ACC112 (cell line): ENCODE measurements around the gene ETFB.

ENCODE experiments used
- H2AFZ ChIP-seq: fragments of 200-600 bp; sonication (generic); one replicate; pipeline ENCODE4 v1.6.0; 2017; ENCODE audit warnings: antibody characterized with exemption, low read length; ENCODE audit not compliant: unreplicated experiment
- H3K27ac ChIP-seq: fragments of 200-600 bp; sonication (generic); 2 replicates; pipeline ENCODE4 v1.5.1; 2014; ENCODE audit warnings: low read depth, mild to moderate bottlenecking, antibody characterized with exemption, low read length, moderate library complexity
- H3K27me3 ChIP-seq: fragments of 200-600 bp; sonication (generic); 2 replicates; pipeline ENCODE4 v1.6.1; 2014; ENCODE audit warnings: mild to moderate bottlenecking, antibody characterized with exemption, low read length, moderate library complexity, mixed read lengths; ENCODE audit not compliant: insufficient read depth
- H3K36me3 ChIP-seq: fragments of 200-600 bp; sonication (generic); 2 replicates; pipeline ENCODE4 v1.6.1; 2016; ENCODE audit warnings: mild to moderate bottlenecking, antibody characterized with exemption, low read length, moderate library complexity, mixed read lengths; ENCODE audit not compliant: insufficient read depth
- H3K4me1 ChIP-seq: fragments of 200-600 bp; sonication (generic); one replicate; pipeline ENCODE4 v1.6.1; 2016; ENCODE audit warnings: low read length, mixed read lengths; ENCODE audit not compliant: insufficient read depth, unreplicated experiment, control insufficient read depth
- H3K4me3 ChIP-seq: fragments of 200-600 bp; sonication (generic); 2 replicates; pipeline ENCODE4 v1.5.1; 2014; ENCODE audit warnings: mild to moderate bottlenecking, low read depth, low read length
- H3K79me2 ChIP-seq: fragments of 200-600 bp; sonication (generic); one replicate; pipeline ENCODE4 v1.6.0; 2016; ENCODE audit warnings: low read length; ENCODE audit not compliant: control insufficient read depth, unreplicated experiment, insufficient read depth

The ETFB gene

DNA sequence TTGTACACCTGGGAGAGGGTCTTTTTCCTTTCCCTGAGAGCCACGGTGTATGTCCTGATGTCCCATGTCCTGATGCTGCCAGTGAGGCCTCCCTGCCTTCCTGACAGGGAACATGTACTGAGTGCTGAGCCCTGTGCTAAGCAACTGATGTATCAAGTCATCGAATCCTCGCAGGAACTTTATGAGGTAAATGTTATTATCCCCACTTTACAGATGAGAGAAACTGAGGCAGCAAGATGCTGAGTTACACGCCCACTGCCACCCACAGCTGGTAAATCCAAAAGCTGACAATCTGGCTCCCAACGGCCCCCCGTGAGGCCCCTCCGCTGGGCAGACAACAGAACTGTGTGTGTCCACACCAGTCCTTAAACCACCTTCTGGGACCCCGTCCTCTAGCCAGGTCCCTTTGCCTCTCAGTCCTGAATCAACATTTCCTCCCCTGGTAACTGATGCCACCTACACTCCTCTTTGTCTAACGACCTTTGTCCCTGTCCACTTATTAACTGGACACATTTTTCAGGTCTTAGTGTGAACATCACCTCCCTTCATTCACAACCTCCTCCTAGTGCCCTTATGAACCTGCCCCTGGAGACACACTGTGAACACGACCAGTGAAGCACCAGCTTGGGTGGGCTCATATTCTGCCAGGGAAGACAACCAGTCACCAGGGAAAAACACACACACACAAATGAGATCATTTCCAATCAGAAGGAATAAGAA is 18.8 kb downstream of the ETFB start:
- H3K27ac ChIP-seq, result no peak overlapping the region
- no peaks in the 10 kb centered on the region for H3K27me3 ChIP-seq
- no peak overlapping the region for H3K4me3 ChIP-seq
- H3K4me1 ChIP-seq, result peaks cover 9% of the 10 kb centered on the region
- H3K36me3 ChIP-seq, result no peaks in the 10 kb centered on the region; the same call in 1 of the 2 replicates
- H2AFZ ChIP-seq, result no peak overlapping the region
- H3K79me2 ChIP-seq, result no peaks in the 10 kb centered on the region

DNA sequence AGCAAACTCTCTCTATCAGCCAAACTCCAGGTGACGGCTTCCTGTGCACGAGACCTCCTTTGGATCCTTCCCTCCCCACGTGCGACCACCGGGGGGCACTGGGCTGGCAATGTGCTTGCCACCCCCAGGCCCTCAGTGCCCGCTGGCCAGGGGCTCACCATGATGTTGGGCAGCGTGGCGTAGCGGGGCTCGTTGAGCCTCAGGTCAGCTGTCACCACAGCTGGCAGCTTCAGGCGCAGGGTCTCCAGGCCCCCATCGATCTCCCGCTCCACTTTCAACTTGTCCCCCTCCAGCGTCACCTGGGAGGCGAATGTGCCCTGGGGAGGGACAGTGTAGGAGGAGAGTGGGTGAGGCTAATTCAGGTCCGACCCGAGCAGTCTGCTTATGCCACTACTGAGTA is 19.4 kb downstream of the ETFB start:
- Histone ChIP-seq H3K4me3 (no peak overlapping the region), H2AFZ (no peak overlapping the region), H3K27ac (no peak overlapping the region), H3K4me1 (peaks cover 9% of the 10 kb centered on the region), H3K27me3 (no peaks in the 10 kb centered on the region), H3K36me3 (no peaks in the 10 kb centered on the region; the same call in 1 of the 2 replicates), H3K79me2 (no peaks in the 10 kb centered on the region)

DNA sequence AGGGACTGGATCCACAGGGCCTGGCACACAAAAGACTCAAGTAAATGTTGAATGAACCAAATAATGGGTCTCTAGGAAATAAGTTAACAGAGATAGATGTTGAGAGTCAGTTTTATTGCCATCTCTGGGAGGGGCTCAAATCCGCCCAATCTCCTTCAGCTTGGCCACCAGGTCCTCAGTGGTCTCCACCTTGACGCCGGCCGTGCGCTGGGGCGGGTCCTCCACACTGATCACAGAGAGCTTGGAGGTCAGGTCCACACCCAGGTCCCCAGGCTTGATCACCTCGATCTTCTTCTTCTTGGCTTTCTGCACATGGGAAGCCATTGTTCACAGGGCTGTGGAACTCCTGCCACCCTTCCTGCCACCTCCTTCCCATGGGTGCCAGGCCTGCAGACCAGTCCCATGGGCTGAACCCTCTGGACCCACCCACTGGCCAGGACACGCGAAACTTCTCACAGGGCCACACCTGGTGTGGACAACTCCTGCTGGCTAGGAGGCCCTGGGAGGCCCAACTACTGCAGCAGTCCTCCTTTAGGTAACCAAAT is 21.0 kb downstream of the ETFB start:
- Histone ChIP-seq H3K79me2 (no peaks in the 10 kb centered on the region), H3K36me3 (no peaks in the 10 kb centered on the region; the same call in 1 of the 2 replicates), H2AFZ (no peak overlapping the region), H3K4me1 (peaks cover 4% of the 10 kb centered on the region), H3K27me3 (no peaks in the 10 kb centered on the region), H3K27ac (no peak overlapping the region), H3K4me3 (no peak overlapping the region)

DNA sequence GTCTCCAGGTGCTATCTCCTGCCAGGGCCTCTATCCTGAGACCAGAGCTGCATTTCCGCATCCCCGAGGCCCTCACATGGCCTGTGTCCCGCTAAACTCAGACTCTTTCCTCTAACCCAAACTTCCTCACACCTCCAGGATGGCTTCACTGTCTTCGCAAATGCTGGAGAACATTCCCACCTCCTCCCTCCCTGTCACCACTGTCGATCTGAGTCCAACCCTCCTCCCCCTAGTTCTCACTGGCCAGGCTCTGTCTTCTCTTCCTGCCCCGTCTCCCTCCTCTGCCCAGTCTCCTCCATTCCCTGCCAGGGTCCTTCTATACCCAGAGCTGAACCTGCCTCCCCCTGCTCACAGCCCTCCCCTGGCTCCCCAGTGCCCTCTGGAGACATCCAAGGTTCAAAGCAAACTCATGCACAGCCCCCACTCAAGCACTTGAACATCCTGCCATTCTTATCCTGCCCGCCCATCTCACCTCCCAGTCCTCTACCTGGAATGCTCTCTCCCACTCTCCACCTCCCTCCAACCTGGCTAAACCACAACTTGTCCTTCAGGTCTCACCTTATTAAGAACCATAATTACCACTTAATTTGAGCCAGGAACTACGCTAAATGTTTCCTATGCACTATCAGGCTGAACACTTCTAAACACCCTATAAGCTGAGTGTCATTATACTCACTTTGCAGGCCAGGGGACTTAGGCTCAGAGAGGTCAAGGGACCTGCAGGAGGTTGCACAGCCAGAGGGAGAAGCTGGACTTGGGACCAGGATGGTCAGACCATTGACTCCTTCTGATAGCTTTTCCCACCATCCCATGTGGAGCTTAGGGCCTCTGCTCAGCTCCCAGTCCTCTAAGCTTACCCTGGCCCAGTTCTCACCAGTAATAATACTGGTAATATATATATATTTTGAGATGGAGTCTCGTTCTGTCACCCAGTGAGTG is 23.3 kb downstream of the ETFB start:
- H3K4me1 ChIP-seq, result no peaks in the 10 kb centered on the region
- no peak overlapping the region for H2AFZ ChIP-seq
- H3K27me3 ChIP-seq, result no peaks in the 10 kb centered on the region
- H3K27ac ChIP-seq, result no peak overlapping the region
- no peak overlapping the region for H3K4me3 ChIP-seq
- H3K36me3 ChIP-seq, result no peaks in the 10 kb centered on the region
- H3K79me2 ChIP-seq, result no peaks in the 10 kb centered on the region

DNA sequence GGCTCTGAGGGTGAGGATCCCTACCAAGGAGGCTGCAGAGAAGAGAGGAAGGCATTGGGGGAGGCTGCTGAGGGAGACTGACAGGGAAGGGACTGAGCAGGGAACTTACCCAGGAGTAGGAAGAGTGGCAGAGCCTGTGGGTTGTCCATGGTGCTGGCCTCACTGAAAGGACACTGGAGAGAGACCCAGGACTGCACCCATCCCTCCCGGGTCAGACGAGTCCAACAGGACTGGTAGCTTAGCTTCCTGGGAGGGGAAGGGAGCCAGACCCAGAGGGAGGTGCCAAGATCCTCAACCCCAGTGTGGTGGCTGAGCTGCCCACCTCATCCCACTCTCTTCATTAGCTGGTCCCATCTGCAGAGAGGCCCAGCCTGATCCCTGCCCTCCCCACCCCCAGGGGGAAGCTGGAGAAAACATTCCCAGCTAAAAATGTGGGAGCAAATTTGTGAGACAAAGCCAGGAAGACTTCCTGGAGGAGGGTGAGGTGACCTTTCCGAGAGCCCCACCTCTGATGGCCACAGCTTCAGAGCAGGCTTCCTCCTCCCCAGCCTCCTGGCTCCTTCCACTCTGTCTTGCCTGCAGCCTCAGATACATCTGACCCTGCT is 24.1 kb downstream of the ETFB start, which contains the start of gene VSIG10L:
VSIG10L (minus strand) TSS at position 164 of the 605 bp plus-strand sequence; CDS start at position 149, 15 bp downstream.
- no peaks in the 10 kb centered on the region for H3K27me3 ChIP-seq

DNA sequence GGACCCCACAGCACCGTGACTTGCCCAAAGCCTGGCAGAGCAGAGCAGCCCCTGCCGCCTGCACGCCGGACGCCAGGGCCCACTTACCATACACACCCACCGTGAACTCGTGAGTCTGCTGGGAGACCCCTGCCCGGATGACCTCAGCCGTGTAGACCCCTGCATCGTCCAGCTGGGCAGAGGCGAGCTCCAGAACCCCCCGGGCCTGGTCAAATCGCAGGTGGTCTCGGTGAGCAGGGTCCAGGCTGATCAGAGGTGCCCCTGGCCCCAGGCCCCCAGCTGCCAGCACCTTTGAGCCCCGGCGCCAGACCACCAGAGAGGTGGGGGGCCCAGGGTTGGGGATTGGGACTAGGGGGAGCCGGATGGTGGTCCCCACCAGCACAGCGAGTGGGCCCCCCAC is 25.1 kb downstream of the ETFB start:
- no peaks in the 10 kb centered on the region for H3K4me1 ChIP-seq
- no peak overlapping the region for H2AFZ ChIP-seq
- H3K36me3 ChIP-seq, result no peaks in the 10 kb centered on the region
- H3K27me3 ChIP-seq, result no peaks in the 10 kb centered on the region
- H3K4me3 ChIP-seq, result peak overlapping the region; percentile 78; the same call in 1 of the 2 replicates
- no peaks in the 10 kb centered on the region for H3K79me2 ChIP-seq
- H3K27ac ChIP-seq, result no peak overlapping the region

More for the DNA sequence above, 24.1 kb downstream of the ETFB start, which contains the start of gene VSIG10L:
- Histone ChIP-seq H3K36me3 (no peaks in the 10 kb centered on the region), H2AFZ (no peak within 1 kb of the TSS), H3K4me1 (no peaks in the 10 kb centered on the region), H3K4me3 (peak within 1 kb of the TSS; percentile 78; the same call in 1 of the 2 replicates), H3K27ac (no peak within 1 kb of the TSS), H3K79me2 (no peaks in the 10 kb centered on the region)

DNA sequence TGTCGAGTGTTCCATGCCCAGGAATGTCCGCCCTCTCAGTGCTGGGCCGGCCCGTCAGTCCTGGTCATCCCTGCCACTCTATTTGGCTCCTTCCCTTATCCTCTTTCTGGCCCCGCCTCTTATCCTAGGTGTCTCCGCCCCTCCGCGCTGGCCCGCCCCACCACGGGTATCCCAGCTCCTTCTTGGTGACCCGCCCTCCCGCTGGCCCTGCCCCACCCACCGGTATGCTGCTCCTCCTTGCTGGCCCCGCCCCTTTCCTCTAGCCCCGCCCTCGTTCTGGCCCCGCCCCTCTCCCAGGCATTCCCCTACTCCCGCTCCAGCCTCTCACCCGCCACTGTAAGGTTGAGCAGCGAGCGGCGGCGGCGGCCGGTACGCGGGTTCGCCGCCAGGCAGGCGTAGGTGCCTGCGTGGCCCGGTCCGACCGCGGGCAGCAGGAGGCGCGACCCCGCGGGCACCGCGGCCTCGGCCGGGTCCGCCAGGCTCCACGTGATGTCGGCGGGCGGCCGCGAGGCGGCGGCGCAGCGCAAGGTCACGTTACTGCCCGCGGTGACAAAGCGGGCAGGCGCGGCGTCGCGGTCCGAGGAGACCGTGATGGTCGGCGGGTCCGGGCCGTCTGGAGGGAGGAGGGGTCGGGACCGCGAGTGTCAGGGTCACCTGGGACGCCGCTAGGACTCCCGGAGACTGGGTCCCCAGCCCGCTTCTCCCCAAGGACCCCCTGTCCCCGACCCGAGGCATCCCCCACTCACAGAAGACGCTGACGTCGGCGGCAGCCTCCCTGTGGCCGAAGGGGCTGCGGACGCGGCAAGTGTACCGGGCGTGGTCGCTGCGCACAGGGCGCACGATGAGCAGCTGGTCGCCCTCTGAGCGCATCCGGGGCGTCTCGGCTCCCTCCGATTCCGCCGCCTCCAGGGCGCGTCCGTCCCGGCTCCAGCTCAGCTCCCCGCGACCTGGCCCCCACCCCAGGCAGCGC is 26.2 kb downstream of the ETFB start:
- Histone ChIP-seq H3K4me1 (no peaks in the 10 kb centered on the region), H3K4me3 (peak overlapping the region; percentile 81), H3K36me3 (no peaks in the 10 kb centered on the region), H2AFZ (peak overlapping the region; percentile 50), H3K27ac (peak overlapping the region; percentile 55; the same call in 1 of the 2 replicates), H3K27me3 (no peaks in the 10 kb centered on the region), H3K79me2 (no peaks in the 10 kb centered on the region)

DNA sequence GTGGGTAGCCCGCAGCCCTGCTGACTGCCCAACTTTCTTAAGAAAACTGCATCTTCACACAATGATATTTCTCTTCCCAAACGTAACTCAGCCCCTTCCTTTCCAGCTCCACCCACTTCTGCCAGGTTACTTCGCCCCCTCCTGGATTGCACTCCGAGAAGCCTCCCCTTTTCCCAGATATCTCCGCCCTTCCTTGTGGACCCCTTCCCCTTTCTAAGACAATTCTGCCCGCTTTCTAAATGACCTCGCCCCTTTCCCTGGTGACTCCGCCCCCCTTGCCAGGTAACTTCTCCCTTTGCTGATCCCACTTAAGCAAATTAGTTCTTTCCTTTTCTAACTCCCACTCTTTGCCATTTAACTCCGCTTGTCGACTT is 26.9 kb downstream of the ETFB start:
- Histone ChIP-seq H3K27ac (peak overlapping the region; percentile 30), H2AFZ (peak overlapping the region; percentile 34), H3K4me3 (peak overlapping the region; percentile 81), H3K36me3 (no peaks in the 10 kb centered on the region), H3K27me3 (no peaks in the 10 kb centered on the region), H3K4me1 (no peaks in the 10 kb centered on the region), H3K79me2 (no peaks in the 10 kb centered on the region)

DNA sequence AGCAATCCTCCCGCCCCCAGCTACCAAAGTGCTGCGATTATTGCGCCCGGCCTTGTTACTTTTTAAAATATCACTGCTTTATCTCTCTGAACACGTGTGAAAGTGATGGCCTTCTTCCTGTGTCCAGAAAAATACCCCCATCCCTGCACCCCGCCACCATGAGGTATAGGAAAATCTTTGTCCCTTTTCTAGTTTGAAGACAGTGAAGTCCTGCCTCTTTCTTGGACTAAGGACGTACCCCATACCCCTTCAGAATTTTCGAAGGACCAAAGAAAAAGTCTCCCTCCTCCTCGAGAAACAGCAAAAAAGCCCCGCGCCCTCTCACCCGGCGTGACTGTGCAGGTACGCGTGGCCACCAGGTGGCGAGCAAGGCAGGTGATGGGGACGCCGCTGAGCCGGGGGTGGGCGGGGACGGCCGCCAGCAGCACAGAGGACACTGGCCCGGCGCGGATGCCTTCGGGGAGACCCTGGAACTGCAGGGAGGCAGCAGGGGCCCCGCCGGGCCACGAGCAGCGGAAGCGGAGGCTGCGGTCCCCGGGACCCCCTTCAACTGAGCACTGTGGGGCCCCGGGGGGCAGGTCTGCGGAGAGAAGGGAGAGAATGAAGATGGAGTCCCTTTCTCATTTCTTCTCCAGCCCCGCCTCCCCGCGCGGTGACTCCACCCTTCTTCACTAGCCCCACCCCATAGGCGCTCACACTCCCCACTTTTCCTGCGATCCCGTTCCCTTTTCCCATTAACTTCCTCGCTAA is 27.4 kb downstream of the ETFB start:
- Histone ChIP-seq H3K27ac (peak overlapping the region; percentile 30; the same call in 1 of the 2 replicates), H3K79me2 (no peaks in the 10 kb centered on the region), H3K4me1 (no peaks in the 10 kb centered on the region), H2AFZ (peak overlapping the region; percentile 34), H3K36me3 (no peaks in the 10 kb centered on the region), H3K4me3 (peak overlapping the region; percentile 81), H3K27me3 (no peaks in the 10 kb centered on the region)
